HEK293 (cell line): ENCODE results near the gene FAM120B.

ENCODE experiments used
- CTCF ChIA-PET: fragments of 350-600 bp; formaldehyde crosslinking; extraction: SDS; loops from one replicate; lab custom pipeline; 2021; ENCODE audit warnings: antibody characterized with exemption; lab: Yijun Ruan, JAX
- POLR2A ChIA-PET: fragments of 300-600 bp; formaldehyde crosslinking; extraction: SDS; loops from one replicate; lab custom pipeline; 2020; ENCODE audit warnings: antibody characterized with exemption, inconsistent platforms; lab: Yijun Ruan, JAX
- H3K27ac ChIP-seq: fragments of 200-500 bp; sonication (Bioruptor generic); 2 replicates; pipeline ENCODE4 v1.5.1; 2014; ENCODE audit warnings: low read depth, low read length, control low read depth, inconsistent platforms; ENCODE audit errors: extremely low read depth
- H3K36me3 ChIP-seq, 2 experiments: fragments of 200-500 bp in 1 of 2; sonication (Bioruptor generic) in 1 of 2; 1 replicate in 1 of 2; 2 replicates in 1 of 2; pipeline ENCODE4 v1.5.1; 2014 to 2017; ENCODE audit warnings: inconsistent platforms in 2 of 2, low read length in 2 of 2; ENCODE audit not compliant: control insufficient read depth in 2 of 2, insufficient read depth in 1 of 2
- H3K4me1 ChIP-seq: fragments of 200-500 bp; sonication (Bioruptor generic); 2 replicates; pipeline ENCODE4 v1.5.1; 2014; ENCODE audit warnings: mild to moderate bottlenecking, low read length, inconsistent platforms; ENCODE audit not compliant: control insufficient read depth, insufficient read depth
- H3K4me3 ChIP-seq: 2 replicates; pipeline ENCODE4 v1.5.1; 2011; ENCODE audit warnings: low read depth, mild to moderate bottlenecking, control low read depth, low read length, moderate library complexity
- H3K9me3 ChIP-seq: fragments of 200-500 bp; sonication (Bioruptor generic); 2 replicates; pipeline ENCODE4 v1.5.1; 2014; ENCODE audit warnings: low read depth, low read length, inconsistent platforms; ENCODE audit not compliant: control insufficient read depth, insufficient read depth
- PRDM10 ChIP-seq: fragments of 450-650 bp; formaldehyde crosslinking; IDR thresholded peaks from 2 replicates; pipeline ENCODE4 v1.5.1; 2016; ENCODE audit warnings: missing biosample characterization, missing genetic modification characterization
- RBAK ChIP-seq: fragments of 450-650 bp; formaldehyde crosslinking; IDR thresholded peaks from 2 replicates; pipeline ENCODE4 v1.5.1; 2016; ENCODE audit warnings: missing biosample characterization, missing genetic modification characterization
- SCRT1 ChIP-seq: fragments of 450-650 bp; formaldehyde crosslinking; IDR thresholded peaks from 2 replicates; pipeline ENCODE4 v1.5.1; 2016; ENCODE audit warnings: missing biosample characterization, missing genetic modification characterization, borderline replicate concordance
- ZBTB26 ChIP-seq: fragments of 450-650 bp; formaldehyde crosslinking; optimal IDR thresholded peaks from 2 replicates; pipeline ENCODE3; 2016; ENCODE audit warnings: missing biosample characterization, mild to moderate bottlenecking, missing genetic modification characterization
- ZFP37 ChIP-seq: fragments of 450-650 bp; formaldehyde crosslinking; IDR thresholded peaks from 2 replicates; pipeline ENCODE4 v1.5.1; 2016; ENCODE audit warnings: missing biosample characterization, missing genetic modification characterization
- ZNF140 ChIP-seq: fragments of 450-650 bp; formaldehyde crosslinking; IDR thresholded peaks from 2 replicates; pipeline ENCODE4 v1.5.1; 2016; ENCODE audit warnings: missing biosample characterization, missing genetic modification characterization
- ZNF157 ChIP-seq: fragments of 450-650 bp; formaldehyde crosslinking; IDR thresholded peaks from 2 replicates; pipeline ENCODE4 v1.5.1; 2016; ENCODE audit warnings: missing biosample characterization, missing genetic modification characterization
- ZNF2 ChIP-seq: fragments of 450-650 bp; formaldehyde crosslinking; IDR thresholded peaks from 2 replicates; pipeline ENCODE4 v1.5.1; 2016; ENCODE audit warnings: missing biosample characterization, missing genetic modification characterization
- ZNF274 ChIP-seq, 2 experiments: fragments of 200-500 bp in 1 of 2; fragments of 450-650 bp in 1 of 2; sonication (Bioruptor generic) in 1 of 2; formaldehyde crosslinking in 1 of 2; IDR thresholded peaks; 2 replicates each; pipeline versions ENCODE4 v1.5.1 to v1.6.1; 2014 to 2016; ENCODE audit warnings: borderline replicate concordance in 1 of 2, inconsistent platforms in 1 of 2, low read length in 1 of 2, missing biosample characterization in 1 of 2, missing genetic modification characterization in 1 of 2
- ZNF37A ChIP-seq: fragments of 450-650 bp; IDR thresholded peaks from 2 replicates; pipeline ENCODE4 v1.5.1; 2018; ENCODE audit warnings: missing biosample characterization, missing genetic modification characterization
- ZNF398 ChIP-seq: fragments of 450-650 bp; formaldehyde crosslinking; IDR thresholded peaks from 2 replicates; pipeline ENCODE4 v1.5.1; 2017; ENCODE audit warnings: missing biosample characterization, missing genetic modification characterization
- ZNF473 ChIP-seq: fragments of 450-650 bp; formaldehyde crosslinking; IDR thresholded peaks from 2 replicates; pipeline ENCODE4 v1.5.1; 2017; ENCODE audit warnings: missing biosample characterization, missing genetic modification characterization
- ZNF558 ChIP-seq: fragments of 450-650 bp; formaldehyde crosslinking; IDR thresholded peaks from 2 replicates; pipeline ENCODE4 v1.5.1; 2016; ENCODE audit warnings: missing biosample characterization, missing genetic modification characterization
- ZNF560 ChIP-seq: fragments of 450-650 bp; formaldehyde crosslinking; IDR thresholded peaks from 2 replicates; pipeline ENCODE4 v1.5.1; 2017; ENCODE audit warnings: missing biosample characterization, missing genetic modification characterization, borderline replicate concordance
- ZNF610 ChIP-seq: fragments of 450-650 bp; formaldehyde crosslinking; IDR thresholded peaks from 2 replicates; pipeline ENCODE4 v1.5.1; 2016; ENCODE audit warnings: missing biosample characterization, missing genetic modification characterization, borderline replicate concordance
- ZNF626 ChIP-seq: fragments of 450-650 bp; sonication (Bioruptor Pico); formaldehyde crosslinking; IDR thresholded peaks from 2 replicates; pipeline ENCODE4 v1.5.1; 2018; ENCODE audit warnings: missing biosample characterization, missing genetic modification characterization, inconsistent platforms
- ZNF677 ChIP-seq: fragments of 450-650 bp; IDR thresholded peaks from 2 replicates; pipeline ENCODE4 v1.5.0; 2018; ENCODE audit warnings: missing biosample characterization, mild to moderate bottlenecking, missing genetic modification characterization, moderate library complexity
- ZNF830 ChIP-seq: fragments of 450-650 bp; IDR thresholded peaks from 2 replicates; pipeline ENCODE4 v1.5.0; 2018; ENCODE audit warnings: missing biosample characterization, missing genetic modification characterization, low read depth, mild to moderate bottlenecking, moderate library complexity
- TF ChIP-seq, protein P1 (sequence below): fragments of 450-650 bp; formaldehyde crosslinking; IDR thresholded peaks from 2 replicates; pipeline ENCODE4 v1.5.1; 2016; ENCODE audit warnings: missing biosample characterization, missing genetic modification characterization

The FAM120B gene

DNA sequence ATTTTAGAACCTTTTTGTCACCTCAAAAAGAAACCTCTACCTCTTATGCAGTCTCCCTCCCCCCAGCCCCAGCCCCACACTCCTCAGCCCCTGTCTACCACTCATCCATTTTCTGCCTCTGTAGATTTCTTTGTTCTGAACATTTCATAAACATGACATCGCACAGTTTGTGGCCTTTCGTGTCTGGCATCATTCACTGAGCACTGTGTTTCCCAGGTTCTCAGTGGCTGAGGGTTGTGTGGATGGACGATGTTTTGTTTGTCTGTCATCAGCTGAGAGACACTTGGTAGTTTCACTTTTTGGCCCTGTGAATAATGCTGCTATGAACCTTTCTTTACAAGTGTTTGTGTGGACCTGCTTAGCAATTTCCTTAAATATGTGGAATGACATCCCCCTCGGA is 64.5 kb downstream of the FAM120B start:
- CTCF ChIA-PET = interaction anchor here (0.6 kb wide), 2 partner anchors 716 to 1330 kb away, joined by 3 read pairs; no protein-coding TSS in a partner anchor
- no peak for TF ChIP-seq ZNF677 (tag by site-specific recombination)
- TF ChIP-seq ZNF140 (tag by site-specific recombination) = no peak
- TF ChIP-seq ZNF398 (tag by site-specific recombination) = no peak
- TF ChIP-seq ZNF830 (tag by site-specific recombination) = no peak
- no peak for TF ChIP-seq ZFP37
- no peak for TF ChIP-seq ZNF558 (tag by site-specific recombination)
- TF ChIP-seq ZNF610 = no peak
- no peak for TF ChIP-seq PRDM10
- no peak for TF ChIP-seq ZNF157 (tag by site-specific recombination)
- no peak for TF ChIP-seq ZNF2 (tag by site-specific recombination)
- TF ChIP-seq ZNF274 (IDR thresholded peaks at IDR 0.05; ENCODE audit: low read length) = no peak
- TF ChIP-seq ZNF274 (tag by site-specific recombination; IDR thresholded peaks at IDR 0.05; ENCODE audit: borderline replicate concordance) = no peak
- no peak for TF ChIP-seq ZNF37A (tag by site-specific recombination)
- no peak for TF ChIP-seq ZBTB26 (tag by site-specific recombination)
- TF ChIP-seq ZNF560 (tag by site-specific recombination) = no peak
- no peak for TF ChIP-seq ZNF626
- TF ChIP-seq SCRT1 = no peak
- no peak for TF ChIP-seq ZNF473 (tag by site-specific recombination)
- no peak for TF ChIP-seq RBAK (tag by site-specific recombination)
- TF ChIP-seq, protein P1, sequence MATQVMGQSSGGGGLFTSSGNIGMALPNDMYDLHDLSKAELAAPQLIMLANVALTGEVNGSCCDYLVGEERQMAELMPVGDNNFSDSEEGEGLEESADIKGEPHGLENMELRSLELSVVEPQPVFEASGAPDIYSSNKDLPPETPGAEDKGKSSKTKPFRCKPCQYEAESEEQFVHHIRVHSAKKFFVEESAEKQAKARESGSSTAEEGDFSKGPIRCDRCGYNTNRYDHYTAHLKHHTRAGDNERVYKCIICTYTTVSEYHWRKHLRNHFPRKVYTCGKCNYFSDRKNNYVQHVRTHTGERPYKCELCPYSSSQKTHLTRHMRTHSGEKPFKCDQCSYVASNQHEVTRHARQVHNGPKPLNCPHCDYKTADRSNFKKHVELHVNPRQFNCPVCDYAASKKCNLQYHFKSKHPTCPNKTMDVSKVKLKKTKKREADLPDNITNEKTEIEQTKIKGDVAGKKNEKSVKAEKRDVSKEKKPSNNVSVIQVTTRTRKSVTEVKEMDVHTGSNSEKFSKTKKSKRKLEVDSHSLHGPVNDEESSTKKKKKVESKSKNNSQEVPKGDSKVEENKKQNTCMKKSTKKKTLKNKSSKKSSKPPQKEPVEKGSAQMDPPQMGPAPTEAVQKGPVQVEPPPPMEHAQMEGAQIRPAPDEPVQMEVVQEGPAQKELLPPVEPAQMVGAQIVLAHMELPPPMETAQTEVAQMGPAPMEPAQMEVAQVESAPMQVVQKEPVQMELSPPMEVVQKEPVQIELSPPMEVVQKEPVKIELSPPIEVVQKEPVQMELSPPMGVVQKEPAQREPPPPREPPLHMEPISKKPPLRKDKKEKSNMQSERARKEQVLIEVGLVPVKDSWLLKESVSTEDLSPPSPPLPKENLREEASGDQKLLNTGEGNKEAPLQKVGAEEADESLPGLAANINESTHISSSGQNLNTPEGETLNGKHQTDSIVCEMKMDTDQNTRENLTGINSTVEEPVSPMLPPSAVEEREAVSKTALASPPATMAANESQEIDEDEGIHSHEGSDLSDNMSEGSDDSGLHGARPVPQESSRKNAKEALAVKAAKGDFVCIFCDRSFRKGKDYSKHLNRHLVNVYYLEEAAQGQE (tag by site-specific recombination) = no peak
- TF ChIP-seq, all 188 proteins: peak for 0
- POLR2A ChIA-PET = no interaction called here
- peaks cover 0 to 82% of the 10 kb centered on the region in 2 experiments; a peak in 1 of 3 replicates for H3K36me3 ChIP-seq
- H3K4me1 ChIP-seq = no peaks in the 10 kb centered on the region
- H3K9me3 ChIP-seq = no peaks in the 10 kb centered on the region
- no peak overlapping the region for H3K4me3 ChIP-seq
- H3K27ac ChIP-seq = no peak overlapping the region
